Stimulated activated CD4-positive, alpha-beta T cell treated with anti-CD3 and anti-CD28 coated beads, Interleukin-2, amount 100 ng/mL, for 48 hours (primary cell): ENCODE measurements around the gene DNM1.

Experiments used
- DNase-seq, 2 donors: peaks; one replicate each; pipeline ENCODE4 v3.0.0-alpha.2; 2020

Gene DNM1

DNA sequence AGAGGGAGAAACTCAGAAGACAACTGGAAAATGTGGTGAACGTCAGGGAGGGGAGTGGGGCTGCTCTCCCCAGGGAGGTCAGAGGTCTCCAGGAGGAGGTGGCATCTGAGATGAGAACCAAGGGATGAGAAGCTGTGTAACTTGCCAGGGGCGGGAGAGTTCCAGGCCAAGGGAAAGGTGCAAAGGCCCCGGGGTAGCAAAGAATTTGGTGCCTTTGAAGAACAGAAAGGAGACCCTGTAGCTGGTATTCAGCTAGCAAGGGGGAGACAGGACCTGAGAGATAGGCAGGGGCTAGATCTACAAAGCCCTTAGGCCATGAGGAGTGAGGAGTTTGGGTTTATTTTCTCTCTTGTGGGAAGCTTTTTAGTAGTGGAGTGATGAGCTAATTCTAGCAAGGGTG lies 3.3 kb downstream of the DNM1 start:
- DNase-seq: no peak

DNA sequence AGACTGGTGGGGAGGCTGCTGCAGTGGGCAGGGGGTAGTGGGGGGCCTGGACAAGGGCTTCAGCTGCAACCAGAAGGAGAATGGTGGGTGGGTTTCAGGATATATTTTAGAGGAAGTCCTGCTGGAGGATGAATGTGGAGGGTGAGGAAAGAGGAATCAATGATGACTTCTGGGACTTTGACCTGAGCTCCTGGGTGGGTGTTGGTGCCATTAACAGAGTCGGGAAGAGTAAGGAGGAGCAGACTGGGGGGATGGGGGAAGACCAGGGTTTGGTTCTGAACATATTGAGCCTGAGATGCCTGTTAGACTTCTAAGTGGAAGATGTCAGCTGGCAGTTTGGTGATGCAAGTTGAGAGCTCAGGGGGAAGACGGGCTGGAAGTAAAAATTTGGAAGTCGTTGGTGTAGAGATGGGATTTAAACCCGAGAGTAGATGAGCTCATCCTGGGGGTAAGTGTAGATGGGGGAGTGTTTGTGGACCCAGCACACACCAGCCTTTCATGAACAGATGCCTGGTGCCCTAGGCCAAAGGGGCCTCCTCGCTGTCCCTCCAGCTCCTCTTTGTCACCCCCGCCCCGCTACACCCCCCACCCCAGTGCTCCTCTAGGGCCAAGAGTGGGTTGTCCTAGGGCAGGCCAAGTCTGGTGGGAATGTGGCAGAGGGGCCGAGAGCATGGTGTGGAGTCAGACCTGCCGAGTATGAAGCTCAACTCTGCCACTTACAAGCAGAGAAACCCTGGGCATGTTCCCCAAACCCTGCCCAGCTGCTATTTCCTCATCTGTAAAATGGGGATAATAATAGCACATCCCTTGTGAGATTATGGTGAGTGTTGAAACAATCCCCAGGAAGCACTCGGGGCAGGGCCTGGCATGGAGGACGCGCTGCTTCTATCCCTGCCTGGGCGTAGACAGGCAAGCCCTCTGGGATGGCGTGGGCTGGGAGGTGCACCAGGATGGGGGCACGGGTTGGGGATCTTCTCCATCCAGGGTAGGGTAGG lies 4.0 kb downstream of the DNM1 start:
- no peak for DNase-seq

- DNase-seq: no peak
Observed at GRCh38 chr9:128208386-128208785, 5.2 kb downstream of the DNM1 start.

DNA sequence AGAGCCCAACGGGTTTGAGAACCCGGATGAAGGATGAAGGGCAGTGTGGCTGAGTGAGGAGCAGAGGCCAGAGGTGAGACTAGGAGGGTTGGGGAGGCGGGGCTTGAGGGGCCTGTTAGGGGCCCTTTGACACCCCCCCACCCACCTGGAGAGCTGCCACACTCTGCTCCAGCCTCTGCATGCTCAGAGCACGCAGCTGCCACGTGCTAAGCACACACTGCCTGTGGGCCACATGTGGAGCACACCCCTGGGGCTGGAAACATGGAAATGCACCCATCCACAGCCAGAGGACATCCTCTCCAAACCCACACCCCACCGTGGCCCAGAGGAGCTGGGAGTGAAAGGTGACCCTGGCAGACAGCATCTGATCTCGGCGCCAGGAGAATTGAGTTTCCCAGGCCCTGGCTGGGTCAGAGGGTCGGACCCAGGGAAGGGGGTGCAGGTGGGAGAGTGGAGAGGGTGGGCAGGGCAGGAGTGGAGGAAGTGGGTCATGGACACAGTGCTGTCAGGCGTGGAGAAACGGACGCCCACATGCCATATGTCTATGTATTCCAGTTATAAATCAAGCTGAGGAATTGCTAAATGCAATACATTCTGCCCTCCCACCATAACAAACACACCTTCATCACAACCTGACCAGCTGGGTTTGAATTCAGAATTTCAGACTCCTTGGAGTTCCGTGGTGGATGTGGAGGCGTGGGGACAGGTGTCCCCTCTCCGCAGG lies 5.9 kb downstream of the DNM1 start:
- DNase-seq: no peak

DNA sequence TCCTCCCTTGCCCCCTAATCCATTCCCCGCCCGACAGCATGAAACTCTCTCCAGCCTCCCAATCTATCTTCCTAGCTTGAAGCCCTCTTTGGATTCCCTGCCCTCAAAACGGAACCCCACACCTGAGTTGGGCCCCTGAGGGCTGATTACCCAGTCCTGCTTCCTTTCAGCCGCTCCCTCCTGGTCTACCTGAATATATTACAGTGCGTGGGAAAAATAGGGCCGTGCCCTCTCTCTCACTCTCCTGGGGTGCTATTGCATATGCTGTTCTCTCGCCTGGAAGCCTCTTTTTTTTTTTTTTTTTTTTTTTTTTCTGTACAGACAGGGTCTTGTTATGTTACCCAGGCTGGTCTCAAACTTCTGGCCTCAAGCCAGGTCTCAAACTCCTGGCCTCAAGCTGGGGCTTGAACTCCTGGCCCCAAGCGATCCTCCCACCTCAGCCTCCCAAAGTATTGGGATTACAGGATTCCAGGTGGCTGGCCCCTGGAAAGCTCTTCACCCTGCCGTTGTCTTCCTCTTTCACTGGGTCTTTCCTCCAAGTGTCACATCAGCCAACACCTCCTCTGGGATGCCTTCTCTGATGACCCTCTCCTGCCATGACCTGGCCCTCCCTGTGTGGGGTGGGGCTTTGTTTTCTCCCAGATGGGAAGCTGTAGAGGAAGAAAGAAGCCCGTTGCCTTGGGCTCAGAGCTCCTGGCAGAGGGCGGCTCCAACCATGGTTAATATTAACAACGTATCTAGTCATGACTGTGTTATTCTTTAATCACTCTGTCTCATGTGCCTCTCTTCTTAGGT lies 8.2 kb downstream of the DNM1 start:
- no peak for DNase-seq

DNA sequence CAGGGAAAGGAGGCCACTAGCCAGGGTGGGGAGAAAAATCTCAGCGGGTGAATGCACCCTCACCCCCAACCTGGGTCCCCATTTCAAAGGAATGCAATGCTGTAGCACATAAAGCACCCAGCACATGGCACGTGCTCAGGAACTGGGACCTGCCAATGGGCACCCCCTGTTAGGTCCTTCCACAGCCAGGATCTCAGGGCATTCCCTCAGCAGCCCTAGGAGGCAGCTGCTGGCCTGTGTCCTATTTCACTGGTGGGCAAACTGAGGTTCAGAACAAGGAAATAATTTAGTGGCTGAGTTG lies 8.8 kb downstream of the DNM1 start:
- DNase-seq: no peak

GRCh38 chr9:128213746-128214497 lies 10.7 kb downstream of the DNM1 start:
- no peak for DNase-seq

- no peak for DNase-seq
Observed at GRCh38 chr9:128214571-128215490, 11.7 kb downstream of the DNM1 start.

- no peak for DNase-seq
Observed at GRCh38 chr9:128215491-128216409, 12.6 kb downstream of the DNM1 start.

DNA sequence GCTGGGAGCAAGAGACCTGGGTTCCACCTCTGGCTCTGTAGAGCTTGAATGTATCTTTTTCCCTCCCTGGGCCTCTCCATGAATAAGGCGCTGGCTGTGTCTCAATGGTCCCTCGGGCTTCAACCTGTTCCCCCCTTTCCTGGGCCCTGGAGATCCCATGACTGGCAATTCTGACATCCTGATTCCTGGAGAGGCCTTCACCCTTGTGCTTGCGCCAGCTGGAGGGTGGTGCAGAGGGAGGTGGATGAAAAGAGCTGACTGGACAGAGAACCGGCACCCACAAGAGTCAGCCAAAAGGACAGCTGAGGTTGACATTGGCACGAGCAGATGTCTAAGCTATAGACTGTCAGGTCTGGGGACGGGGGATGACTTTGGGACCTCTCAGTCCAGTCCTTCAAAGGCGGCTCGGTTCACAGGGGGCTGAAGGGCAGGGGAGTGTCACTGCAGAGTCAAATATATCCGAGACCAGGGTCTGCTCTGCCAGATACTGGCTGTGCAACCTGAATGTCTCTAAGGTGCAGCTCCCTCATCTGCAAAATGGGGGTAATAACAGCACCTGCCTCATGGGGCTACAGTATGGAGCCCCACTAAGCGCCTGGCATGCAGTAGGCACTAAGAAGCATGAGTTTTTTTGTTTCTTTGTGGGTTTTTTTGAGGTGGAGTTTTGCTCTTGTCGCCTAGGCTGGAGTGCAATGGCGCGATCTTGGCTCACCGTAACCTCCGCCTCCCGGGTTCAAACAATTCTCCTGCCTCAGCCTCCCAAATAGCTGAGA lies 13.8 kb downstream of the DNM1 start:
- no peak for DNase-seq

DNA sequence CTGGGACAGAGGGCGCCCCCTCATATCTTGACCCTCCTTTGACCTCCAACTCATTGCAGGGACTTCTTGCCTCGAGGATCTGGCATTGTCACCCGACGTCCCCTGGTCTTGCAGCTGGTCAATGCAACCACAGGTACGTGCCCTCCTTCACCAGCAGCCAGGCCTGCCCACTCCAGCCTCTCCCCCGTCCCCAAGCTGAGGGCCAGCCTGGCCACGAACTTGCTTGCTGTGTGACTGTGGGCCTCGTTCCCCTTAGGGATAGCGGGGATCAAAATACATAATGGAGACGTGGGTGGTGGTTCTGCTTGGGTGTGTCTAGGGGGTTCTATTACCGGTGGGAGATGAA lies 15.0 kb downstream of the DNM1 start:
- DNase-seq: no peak

- DNase-seq: peak; percentile 86 to 93
Observed at GRCh38 chr9:128218518-128219389, 15.6 kb downstream of the DNM1 start.

DNA sequence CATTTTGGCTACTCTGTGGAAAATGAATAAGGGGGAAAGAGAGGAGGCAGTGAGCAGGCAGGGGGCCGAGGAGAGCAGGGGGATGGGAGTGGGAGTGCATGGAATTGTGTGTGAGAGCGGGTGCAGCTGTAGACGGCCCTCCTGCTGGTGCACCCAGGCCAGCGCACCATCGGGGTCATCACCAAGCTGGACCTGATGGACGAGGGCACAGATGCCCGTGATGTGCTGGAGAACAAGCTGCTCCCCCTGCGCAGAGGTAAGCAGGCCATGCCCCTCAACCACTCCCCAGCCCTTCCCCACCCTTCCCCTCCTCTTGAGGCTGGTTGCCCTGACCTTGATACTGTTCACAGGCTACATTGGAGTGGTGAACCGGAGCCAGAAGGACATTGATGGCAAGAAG lies 16.7 kb downstream of the DNM1 start:
- no peak for DNase-seq

- no peak for DNase-seq
Observed at GRCh38 chr9:128222026-128222425, 18.8 kb downstream of the DNM1 start.

- DNase-seq: no peak
Observed at GRCh38 chr9:128222880-128223670, 19.9 kb downstream of the DNM1 start.

DNA sequence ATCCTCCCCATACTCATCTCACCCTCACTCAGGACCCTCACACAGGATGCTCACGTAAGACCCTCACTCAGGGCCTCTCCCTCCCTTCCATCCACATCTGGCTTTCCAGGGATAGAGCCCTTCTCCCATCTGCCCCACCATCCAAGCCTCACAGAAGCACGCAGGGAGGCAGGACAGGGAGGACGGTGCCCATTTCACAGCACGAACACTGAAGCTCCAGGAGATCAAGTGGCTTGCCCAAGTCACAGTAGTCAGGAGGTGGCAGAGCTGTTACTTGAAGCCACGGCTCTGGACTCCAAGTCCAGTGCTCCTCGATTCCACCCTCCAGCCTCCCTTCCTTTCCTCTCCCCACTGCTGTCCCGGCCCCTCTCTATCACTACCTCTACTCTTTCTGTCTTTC lies 21.7 kb downstream of the DNM1 start:
- DNase-seq: no peak

DNA sequence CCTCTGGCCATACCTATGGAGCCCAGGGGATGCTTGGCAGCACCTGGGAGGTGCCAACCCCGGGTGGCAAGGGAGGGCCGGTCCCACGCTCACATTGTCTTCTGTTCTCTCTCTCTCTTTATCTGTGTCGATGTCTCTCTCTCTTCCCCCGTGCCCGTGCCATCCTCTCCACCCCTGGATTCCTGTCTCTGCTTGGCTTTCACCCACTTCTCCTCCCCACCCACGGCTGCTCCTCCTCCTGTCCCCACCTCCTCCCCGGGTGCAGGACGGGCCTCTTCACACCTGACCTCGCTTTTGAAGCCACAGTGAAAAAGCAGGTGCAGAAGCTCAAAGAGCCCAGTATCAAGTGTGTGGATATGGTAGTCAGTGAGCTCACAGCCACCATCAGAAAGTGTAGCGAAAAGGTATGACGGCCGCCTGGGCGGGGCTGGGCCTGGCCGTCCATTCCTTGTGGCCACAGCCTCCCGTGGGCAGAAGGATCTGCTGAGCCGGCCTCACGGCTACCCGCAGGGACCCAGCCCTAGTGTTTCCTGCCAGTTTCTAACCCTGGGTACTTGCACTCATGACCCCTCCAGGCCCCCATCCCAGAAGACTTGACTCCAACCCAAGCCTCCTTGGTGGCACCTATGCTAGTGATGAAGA lies 22.7 kb downstream of the DNM1 start:
- no peak for DNase-seq
